WTC11 (cell line): ENCODE results near the gene CAAP1. TPM values are rescaled to one million over a fixed set of nuclear protein-coding genes. Genes with fewer than 3 reads are reported as not detected.

Source experiments
- CBFB ChIP-seq: sonication (generic); formaldehyde crosslinking; IDR thresholded peaks from 2 replicates; pipeline ENCODE4 v1.8.1; 2022; ENCODE audit warnings: mild to moderate bottlenecking, low read depth, missing genetic modification reagents
- CREB1 ChIP-seq: sonication (generic); formaldehyde crosslinking; IDR thresholded peaks from 2 replicates; pipeline ENCODE4 v1.8.0; 2023; ENCODE audit warnings: mild to moderate bottlenecking, missing genetic modification reagents
- FOXJ3 ChIP-seq: sonication (generic); formaldehyde crosslinking; IDR thresholded peaks from 2 replicates; pipeline ENCODE4 v1.9.0; 2021; ENCODE audit warnings: missing genetic modification reagents, mild to moderate bottlenecking, borderline replicate concordance
- FOXP1 ChIP-seq: sonication (generic); formaldehyde crosslinking; IDR thresholded peaks from 2 replicates; pipeline ENCODE4 v1.8.0; 2022; ENCODE audit warnings: missing genetic modification reagents, mild to moderate bottlenecking, moderate library complexity, borderline replicate concordance
- GRHL2 ChIP-seq: fragments of 250-450 bp; sonication (Bioruptor Pico); IDR thresholded peaks from 2 replicates; pipeline ENCODE4 v1.8.0; 2022; ENCODE audit warnings: mild to moderate bottlenecking, moderate library complexity; ENCODE audit not compliant: insufficient replicate concordance, severe bottlenecking
- IRF2 ChIP-seq: sonication (generic); formaldehyde crosslinking; IDR thresholded peaks from 2 replicates; pipeline ENCODE4 v1.8.0; 2022; ENCODE audit warnings: low read depth, missing genetic modification reagents, borderline replicate concordance
- JUN ChIP-seq: sonication (generic); formaldehyde crosslinking; IDR thresholded peaks from 2 replicates; pipeline ENCODE4 v1.8.0; 2023; ENCODE audit warnings: mild to moderate bottlenecking, missing genetic modification reagents
- NR1H2 ChIP-seq: sonication (generic); formaldehyde crosslinking; IDR thresholded peaks from 2 replicates; pipeline ENCODE4 v1.9.0; 2021; ENCODE audit warnings: mild to moderate bottlenecking, moderate library complexity, missing genetic modification reagents
- NR2C2 ChIP-seq: sonication (generic); formaldehyde crosslinking; IDR thresholded peaks from 2 replicates; pipeline ENCODE4 v1.8.0; 2022; ENCODE audit warnings: mild to moderate bottlenecking, missing genetic modification reagents
- PRRX2 ChIP-seq: fragments of 250-450 bp; sonication (Bioruptor Pico); IDR thresholded peaks from 2 replicates; pipeline ENCODE4 v1.8.0; 2021; ENCODE audit warnings: mild to moderate bottlenecking
- SMAD4 ChIP-seq: sonication (generic); formaldehyde crosslinking; IDR thresholded peaks from 2 replicates; pipeline ENCODE4 v1.8.0; 2022; ENCODE audit warnings: mild to moderate bottlenecking, missing genetic modification reagents
- SOX15 ChIP-seq: fragments of 250-450 bp; sonication (Bioruptor Pico); IDR thresholded peaks from 2 replicates; pipeline ENCODE4 v1.9.0; 2021; ENCODE audit warnings: mild to moderate bottlenecking
- TCF7 ChIP-seq: sonication (generic); formaldehyde crosslinking; IDR thresholded peaks from 2 replicates; pipeline ENCODE4 v1.8.0; 2022; ENCODE audit warnings: mild to moderate bottlenecking, low read depth, missing genetic modification reagents, moderate library complexity
- total RNA-seq: library from RNA; stranded (reverse); gene quantifications from 3 replicates; pipeline ENCODE4 v1.2.3, GENCODE V29; 2021
- TF ChIP-seq, protein P1 (sequence below): sonication (generic); formaldehyde crosslinking; IDR thresholded peaks from 2 replicates; pipeline ENCODE4 v1.8.0; 2022; ENCODE audit warnings: missing genetic modification reagents
- TF ChIP-seq, protein P2 (sequence below): fragments of 200-600 bp; IDR thresholded peaks from 2 replicates; pipeline ENCODE4 v1.8.0; 2022; ENCODE audit warnings: antibody characterized with exemption
- TF ChIP-seq, protein P3 (sequence below): sonication (generic); formaldehyde crosslinking; IDR thresholded peaks from 2 replicates; pipeline ENCODE4 v1.8.1; 2022; ENCODE audit warnings: mild to moderate bottlenecking, moderate library complexity, missing genetic modification reagents
- TF ChIP-seq, protein P4 (sequence below): sonication (generic); formaldehyde crosslinking; conservative IDR thresholded peaks from 2 replicates; pipeline ENCODE4 v1.8.1; 2023; ENCODE audit warnings: mild to moderate bottlenecking, low read depth, missing genetic modification reagents, moderate library complexity
- TF ChIP-seq, protein P5 (sequence below): sonication (generic); formaldehyde crosslinking; IDR thresholded peaks from 2 replicates; pipeline ENCODE4 v1.8.1; 2022; ENCODE audit warnings: mild to moderate bottlenecking, missing genetic modification reagents, moderate library complexity, borderline replicate concordance
- TF ChIP-seq, protein P6 (sequence below): sonication (generic); formaldehyde crosslinking; IDR thresholded peaks from 2 replicates; pipeline ENCODE4 v1.8.0; 2022; ENCODE audit warnings: mild to moderate bottlenecking, missing genetic modification reagents
- TF ChIP-seq, protein P7 (sequence below): sonication (generic); formaldehyde crosslinking; IDR thresholded peaks from 2 replicates; pipeline ENCODE4 v1.8.1; 2023; ENCODE audit warnings: mild to moderate bottlenecking, missing genetic modification reagents, moderate library complexity
- TF ChIP-seq, protein P8 (sequence below): sonication (generic); formaldehyde crosslinking; IDR thresholded peaks from 2 replicates; pipeline ENCODE4 v1.8.1; 2022; ENCODE audit warnings: missing genetic modification reagents, borderline replicate concordance

CAAP1 gene
- total RNA-seq, 1 experiment from 2014 or later = 45.4 TPM

DNA sequence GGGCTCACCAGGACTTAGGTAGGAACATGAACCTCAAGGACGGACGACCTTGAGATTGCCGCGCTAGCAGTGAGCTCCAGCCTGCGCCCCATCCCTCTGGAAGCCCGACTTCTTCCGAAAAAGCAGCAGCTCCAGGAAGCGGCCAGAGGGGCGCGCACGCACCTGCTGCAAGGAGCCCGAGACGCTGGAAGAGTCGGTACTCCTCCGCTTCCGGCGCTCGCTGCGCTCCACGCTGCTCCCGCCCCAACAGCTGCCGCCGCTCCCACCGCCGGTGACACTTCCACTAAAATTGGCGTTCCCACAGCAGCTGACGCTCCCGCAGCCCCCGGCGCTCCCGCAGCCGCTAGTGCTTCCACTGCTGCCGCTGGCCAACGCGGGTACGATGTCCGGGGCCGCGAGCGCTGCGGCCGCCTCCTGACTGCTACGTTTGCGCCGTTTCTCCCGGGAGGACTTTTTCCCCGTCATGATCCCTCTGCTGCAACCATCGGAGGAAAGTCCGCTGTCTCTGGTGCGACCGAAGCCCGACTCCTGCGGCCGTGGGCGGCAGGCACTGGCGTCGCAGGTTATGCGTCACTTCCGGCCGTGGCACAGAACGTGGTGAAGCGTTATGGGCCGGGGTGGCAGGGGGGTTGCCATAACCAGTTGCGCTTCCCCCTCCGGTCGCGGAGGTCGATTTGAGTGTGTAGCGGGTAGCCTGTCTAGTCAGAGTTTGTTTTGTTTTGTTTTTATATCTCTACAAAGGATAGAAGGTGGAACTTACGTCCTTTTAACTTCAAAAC is at the start of gene CAAP1 (continued):
- TF ChIP-seq, protein P1, sequence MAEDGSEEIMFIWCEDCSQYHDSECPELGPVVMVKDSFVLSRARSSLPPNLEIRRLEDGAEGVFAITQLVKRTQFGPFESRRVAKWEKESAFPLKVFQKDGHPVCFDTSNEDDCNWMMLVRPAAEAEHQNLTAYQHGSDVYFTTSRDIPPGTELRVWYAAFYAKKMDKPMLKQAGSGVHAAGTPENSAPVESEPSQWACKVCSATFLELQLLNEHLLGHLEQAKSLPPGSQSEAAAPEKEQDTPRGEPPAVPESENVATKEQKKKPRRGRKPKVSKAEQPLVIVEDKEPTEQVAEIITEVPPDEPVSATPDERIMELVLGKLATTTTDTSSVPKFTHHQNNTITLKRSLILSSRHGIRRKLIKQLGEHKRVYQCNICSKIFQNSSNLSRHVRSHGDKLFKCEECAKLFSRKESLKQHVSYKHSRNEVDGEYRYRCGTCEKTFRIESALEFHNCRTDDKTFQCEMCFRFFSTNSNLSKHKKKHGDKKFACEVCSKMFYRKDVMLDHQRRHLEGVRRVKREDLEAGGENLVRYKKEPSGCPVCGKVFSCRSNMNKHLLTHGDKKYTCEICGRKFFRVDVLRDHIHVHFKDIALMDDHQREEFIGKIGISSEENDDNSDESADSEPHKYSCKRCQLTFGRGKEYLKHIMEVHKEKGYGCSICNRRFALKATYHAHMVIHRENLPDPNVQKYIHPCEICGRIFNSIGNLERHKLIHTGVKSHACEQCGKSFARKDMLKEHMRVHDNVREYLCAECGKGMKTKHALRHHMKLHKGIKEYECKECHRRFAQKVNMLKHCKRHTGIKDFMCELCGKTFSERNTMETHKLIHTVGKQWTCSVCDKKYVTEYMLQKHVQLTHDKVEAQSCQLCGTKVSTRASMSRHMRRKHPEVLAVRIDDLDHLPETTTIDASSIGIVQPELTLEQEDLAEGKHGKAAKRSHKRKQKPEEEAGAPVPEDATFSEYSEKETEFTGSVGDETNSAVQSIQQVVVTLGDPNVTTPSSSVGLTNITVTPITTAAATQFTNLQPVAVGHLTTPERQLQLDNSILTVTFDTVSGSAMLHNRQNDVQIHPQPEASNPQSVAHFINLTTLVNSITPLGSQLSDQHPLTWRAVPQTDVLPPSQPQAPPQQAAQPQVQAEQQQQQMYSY = no peak
- no peak for TF ChIP-seq SOX15
- TF ChIP-seq, protein P2, sequence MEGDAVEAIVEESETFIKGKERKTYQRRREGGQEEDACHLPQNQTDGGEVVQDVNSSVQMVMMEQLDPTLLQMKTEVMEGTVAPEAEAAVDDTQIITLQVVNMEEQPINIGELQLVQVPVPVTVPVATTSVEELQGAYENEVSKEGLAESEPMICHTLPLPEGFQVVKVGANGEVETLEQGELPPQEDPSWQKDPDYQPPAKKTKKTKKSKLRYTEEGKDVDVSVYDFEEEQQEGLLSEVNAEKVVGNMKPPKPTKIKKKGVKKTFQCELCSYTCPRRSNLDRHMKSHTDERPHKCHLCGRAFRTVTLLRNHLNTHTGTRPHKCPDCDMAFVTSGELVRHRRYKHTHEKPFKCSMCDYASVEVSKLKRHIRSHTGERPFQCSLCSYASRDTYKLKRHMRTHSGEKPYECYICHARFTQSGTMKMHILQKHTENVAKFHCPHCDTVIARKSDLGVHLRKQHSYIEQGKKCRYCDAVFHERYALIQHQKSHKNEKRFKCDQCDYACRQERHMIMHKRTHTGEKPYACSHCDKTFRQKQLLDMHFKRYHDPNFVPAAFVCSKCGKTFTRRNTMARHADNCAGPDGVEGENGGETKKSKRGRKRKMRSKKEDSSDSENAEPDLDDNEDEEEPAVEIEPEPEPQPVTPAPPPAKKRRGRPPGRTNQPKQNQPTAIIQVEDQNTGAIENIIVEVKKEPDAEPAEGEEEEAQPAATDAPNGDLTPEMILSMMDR = no peak
- TF ChIP-seq, protein P3, sequence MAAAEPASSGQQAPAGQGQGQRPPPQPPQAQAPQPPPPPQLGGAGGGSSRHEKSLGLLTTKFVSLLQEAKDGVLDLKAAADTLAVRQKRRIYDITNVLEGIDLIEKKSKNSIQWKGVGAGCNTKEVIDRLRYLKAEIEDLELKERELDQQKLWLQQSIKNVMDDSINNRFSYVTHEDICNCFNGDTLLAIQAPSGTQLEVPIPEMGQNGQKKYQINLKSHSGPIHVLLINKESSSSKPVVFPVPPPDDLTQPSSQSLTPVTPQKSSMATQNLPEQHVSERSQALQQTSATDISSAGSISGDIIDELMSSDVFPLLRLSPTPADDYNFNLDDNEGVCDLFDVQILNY (CRISPR knock-in tag) = peak; percentile 77; the same call in 1 of the 2 replicates
- no peak for TF ChIP-seq NR2C2
- no peak for TF ChIP-seq GRHL2 (CRISPR knock-in tag)
- TF ChIP-seq, protein P4, sequence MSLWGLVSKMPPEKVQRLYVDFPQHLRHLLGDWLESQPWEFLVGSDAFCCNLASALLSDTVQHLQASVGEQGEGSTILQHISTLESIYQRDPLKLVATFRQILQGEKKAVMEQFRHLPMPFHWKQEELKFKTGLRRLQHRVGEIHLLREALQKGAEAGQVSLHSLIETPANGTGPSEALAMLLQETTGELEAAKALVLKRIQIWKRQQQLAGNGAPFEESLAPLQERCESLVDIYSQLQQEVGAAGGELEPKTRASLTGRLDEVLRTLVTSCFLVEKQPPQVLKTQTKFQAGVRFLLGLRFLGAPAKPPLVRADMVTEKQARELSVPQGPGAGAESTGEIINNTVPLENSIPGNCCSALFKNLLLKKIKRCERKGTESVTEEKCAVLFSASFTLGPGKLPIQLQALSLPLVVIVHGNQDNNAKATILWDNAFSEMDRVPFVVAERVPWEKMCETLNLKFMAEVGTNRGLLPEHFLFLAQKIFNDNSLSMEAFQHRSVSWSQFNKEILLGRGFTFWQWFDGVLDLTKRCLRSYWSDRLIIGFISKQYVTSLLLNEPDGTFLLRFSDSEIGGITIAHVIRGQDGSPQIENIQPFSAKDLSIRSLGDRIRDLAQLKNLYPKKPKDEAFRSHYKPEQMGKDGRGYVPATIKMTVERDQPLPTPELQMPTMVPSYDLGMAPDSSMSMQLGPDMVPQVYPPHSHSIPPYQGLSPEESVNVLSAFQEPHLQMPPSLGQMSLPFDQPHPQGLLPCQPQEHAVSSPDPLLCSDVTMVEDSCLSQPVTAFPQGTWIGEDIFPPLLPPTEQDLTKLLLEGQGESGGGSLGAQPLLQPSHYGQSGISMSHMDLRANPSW = no peak
- no peak for TF ChIP-seq IRF2 (CRISPR knock-in tag)
- TF ChIP-seq TCF7 (CRISPR knock-in tag) = no peak
- TF ChIP-seq, protein P5, sequence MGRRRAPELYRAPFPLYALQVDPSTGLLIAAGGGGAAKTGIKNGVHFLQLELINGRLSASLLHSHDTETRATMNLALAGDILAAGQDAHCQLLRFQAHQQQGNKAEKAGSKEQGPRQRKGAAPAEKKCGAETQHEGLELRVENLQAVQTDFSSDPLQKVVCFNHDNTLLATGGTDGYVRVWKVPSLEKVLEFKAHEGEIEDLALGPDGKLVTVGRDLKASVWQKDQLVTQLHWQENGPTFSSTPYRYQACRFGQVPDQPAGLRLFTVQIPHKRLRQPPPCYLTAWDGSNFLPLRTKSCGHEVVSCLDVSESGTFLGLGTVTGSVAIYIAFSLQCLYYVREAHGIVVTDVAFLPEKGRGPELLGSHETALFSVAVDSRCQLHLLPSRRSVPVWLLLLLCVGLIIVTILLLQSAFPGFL (CRISPR knock-in tag) = no peak
- TF ChIP-seq FOXP1 = peak; percentile 85; the same call in 1 of the 2 replicates
- TF ChIP-seq, protein P6, sequence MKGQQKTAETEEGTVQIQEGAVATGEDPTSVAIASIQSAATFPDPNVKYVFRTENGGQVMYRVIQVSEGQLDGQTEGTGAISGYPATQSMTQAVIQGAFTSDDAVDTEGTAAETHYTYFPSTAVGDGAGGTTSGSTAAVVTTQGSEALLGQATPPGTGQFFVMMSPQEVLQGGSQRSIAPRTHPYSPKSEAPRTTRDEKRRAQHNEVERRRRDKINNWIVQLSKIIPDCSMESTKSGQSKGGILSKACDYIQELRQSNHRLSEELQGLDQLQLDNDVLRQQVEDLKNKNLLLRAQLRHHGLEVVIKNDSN = peak; percentile 55
- TF ChIP-seq JUN = peak; percentile 86; the same call in 1 of the 2 replicates
- TF ChIP-seq CREB1 (CRISPR knock-in tag) = peak; percentile 88
- TF ChIP-seq, protein P7, sequence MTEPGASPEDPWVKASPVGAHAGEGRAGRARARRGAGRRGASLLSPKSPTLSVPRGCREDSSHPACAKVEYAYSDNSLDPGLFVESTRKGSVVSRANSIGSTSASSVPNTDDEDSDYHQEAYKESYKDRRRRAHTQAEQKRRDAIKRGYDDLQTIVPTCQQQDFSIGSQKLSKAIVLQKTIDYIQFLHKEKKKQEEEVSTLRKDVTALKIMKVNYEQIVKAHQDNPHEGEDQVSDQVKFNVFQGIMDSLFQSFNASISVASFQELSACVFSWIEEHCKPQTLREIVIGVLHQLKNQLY = no peak
- peak; percentile 90; the same call in 1 of the 2 replicates for TF ChIP-seq CBFB (CRISPR knock-in tag)
- 0 out of 2 replicates have a peak, but pooled peaks have one; percentile 50 for TF ChIP-seq SMAD4 (CRISPR knock-in tag)
- no peak for TF ChIP-seq FOXJ3
- TF ChIP-seq, protein P8, sequence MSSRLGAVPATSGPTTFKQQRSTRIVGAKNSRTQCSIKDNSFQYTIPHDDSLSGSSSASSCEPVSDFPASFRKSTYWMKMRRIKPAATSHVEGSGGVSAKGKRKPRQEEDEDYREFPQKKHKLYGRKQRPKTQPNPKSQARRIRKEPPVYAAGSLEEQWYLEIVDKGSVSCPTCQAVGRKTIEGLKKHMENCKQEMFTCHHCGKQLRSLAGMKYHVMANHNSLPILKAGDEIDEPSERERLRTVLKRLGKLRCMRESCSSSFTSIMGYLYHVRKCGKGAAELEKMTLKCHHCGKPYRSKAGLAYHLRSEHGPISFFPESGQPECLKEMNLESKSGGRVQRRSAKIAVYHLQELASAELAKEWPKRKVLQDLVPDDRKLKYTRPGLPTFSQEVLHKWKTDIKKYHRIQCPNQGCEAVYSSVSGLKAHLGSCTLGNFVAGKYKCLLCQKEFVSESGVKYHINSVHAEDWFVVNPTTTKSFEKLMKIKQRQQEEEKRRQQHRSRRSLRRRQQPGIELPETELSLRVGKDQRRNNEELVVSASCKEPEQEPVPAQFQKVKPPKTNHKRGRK (CRISPR knock-in tag) = no peak
- TF ChIP-seq NR1H2 (CRISPR knock-in tag) = no peak
- no peak for TF ChIP-seq PRRX2 (CRISPR knock-in tag)
